Parathyroid adenoma (tissue), 2 donors: ENCODE data around the gene ARAP3.

Experiments
- H2AFZ ChIP-seq: fragments of 300-600 bp; sonication (generic); one replicate; pipeline ENCODE4 v1.7.0; 2017; ENCODE audit warnings: antibody characterized with exemption, mild to moderate bottlenecking
- H3K27ac ChIP-seq: fragments of 300-600 bp; sonication (generic); one replicate; pipeline ENCODE4 v1.7.0; 2017
- H3K27me3 ChIP-seq: fragments of 300-600 bp; sonication (generic); one replicate; pipeline ENCODE4 v1.7.0; 2017; ENCODE audit warnings: low read length; ENCODE audit not compliant: control insufficient read depth, insufficient read depth
- H3K36me3 ChIP-seq: fragments of 300-600 bp; sonication (generic); one replicate; pipeline ENCODE4 v1.7.0; 2017; ENCODE audit warnings: low read length; ENCODE audit not compliant: control insufficient read depth, insufficient read depth
- H3K4me1 ChIP-seq: fragments of 300-600 bp; sonication (generic); one replicate; pipeline ENCODE4 v1.7.0; 2017; ENCODE audit warnings: control low read depth
- H3K4me2 ChIP-seq: fragments of 300-600 bp; sonication (generic); one replicate; pipeline ENCODE4 v1.7.0; 2017; ENCODE audit warnings: low read length
- H3K4me3 ChIP-seq: fragments of 300-600 bp; sonication (generic); one replicate; pipeline ENCODE4 v1.7.0; 2017; ENCODE audit warnings: low read depth, low read length
- H3K79me2 ChIP-seq: fragments of 300-600 bp; sonication (generic); one replicate; pipeline ENCODE4 v1.7.0; 2017; ENCODE audit warnings: control low read depth
- H3K9ac ChIP-seq: fragments of 300-600 bp; sonication (generic); one replicate; pipeline ENCODE4 v1.7.0; 2017; ENCODE audit warnings: mild to moderate bottlenecking
- H3K9me3 ChIP-seq: fragments of 300-600 bp; sonication (generic); one replicate; pipeline ENCODE4 v1.7.0; 2017; ENCODE audit warnings: low read length; ENCODE audit not compliant: control insufficient read depth
- TF ChIP-seq, protein P1 (sequence below): fragments of 300-600 bp; sonication (generic); IDR thresholded peaks from one replicate; pipeline ENCODE4 v1.7.0; 2017; ENCODE audit warnings: antibody characterized with exemption, mild to moderate bottlenecking
- donor health status: primary hyperparathyroidism.

Gene ARAP3

DNA sequence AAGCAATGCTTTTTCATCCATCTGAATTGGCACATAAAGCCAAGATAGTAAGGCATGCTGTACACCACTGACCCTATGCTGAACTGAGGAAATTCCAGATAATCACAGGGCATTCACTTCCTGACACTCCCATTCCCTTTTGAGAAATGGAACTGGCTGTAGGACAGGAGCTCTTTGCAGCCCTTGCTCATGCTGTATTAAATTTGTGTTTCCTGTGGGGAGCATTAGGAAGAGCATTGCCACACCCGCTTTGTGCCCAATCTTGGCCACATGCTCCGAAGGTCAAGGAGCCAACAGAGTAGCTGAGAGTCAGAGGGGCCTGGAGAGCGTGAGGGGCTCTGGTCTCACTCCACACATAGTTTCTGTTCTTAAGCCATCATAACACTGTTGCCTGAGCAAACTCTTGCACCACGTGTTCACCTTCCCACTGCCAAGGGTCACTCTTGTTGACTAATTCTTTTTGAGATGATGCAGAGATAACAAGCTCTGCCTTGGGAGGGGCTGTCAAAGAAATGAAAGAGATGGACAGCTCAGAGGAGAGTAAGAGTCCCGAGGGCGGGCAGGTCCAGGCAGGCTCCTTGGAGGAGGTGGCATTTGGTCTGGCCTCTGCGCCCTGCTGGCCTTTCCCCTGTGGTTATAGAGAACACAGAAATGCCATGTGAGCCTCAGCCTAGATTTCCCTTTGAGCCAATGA lies 31.7 kb upstream of the ARAP3 start:
- no peak overlapping the region for H3K4me2 ChIP-seq
- peak overlapping the region; percentile 29 for H2AFZ ChIP-seq
- no peaks in the 10 kb centered on the region for H3K9me3 ChIP-seq
- TF ChIP-seq, protein P1, sequence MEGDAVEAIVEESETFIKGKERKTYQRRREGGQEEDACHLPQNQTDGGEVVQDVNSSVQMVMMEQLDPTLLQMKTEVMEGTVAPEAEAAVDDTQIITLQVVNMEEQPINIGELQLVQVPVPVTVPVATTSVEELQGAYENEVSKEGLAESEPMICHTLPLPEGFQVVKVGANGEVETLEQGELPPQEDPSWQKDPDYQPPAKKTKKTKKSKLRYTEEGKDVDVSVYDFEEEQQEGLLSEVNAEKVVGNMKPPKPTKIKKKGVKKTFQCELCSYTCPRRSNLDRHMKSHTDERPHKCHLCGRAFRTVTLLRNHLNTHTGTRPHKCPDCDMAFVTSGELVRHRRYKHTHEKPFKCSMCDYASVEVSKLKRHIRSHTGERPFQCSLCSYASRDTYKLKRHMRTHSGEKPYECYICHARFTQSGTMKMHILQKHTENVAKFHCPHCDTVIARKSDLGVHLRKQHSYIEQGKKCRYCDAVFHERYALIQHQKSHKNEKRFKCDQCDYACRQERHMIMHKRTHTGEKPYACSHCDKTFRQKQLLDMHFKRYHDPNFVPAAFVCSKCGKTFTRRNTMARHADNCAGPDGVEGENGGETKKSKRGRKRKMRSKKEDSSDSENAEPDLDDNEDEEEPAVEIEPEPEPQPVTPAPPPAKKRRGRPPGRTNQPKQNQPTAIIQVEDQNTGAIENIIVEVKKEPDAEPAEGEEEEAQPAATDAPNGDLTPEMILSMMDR = no peak
- peak overlapping the region; percentile 56 for H3K27ac ChIP-seq
- H3K27me3 ChIP-seq = no peaks in the 10 kb centered on the region
- no peaks in the 10 kb centered on the region for H3K79me2 ChIP-seq
- H3K4me3 ChIP-seq = no peak overlapping the region
- peaks cover 31% of the 10 kb centered on the region for H3K4me1 ChIP-seq
- no peaks in the 10 kb centered on the region for H3K36me3 ChIP-seq
- no peak overlapping the region for H3K9ac ChIP-seq

DNA sequence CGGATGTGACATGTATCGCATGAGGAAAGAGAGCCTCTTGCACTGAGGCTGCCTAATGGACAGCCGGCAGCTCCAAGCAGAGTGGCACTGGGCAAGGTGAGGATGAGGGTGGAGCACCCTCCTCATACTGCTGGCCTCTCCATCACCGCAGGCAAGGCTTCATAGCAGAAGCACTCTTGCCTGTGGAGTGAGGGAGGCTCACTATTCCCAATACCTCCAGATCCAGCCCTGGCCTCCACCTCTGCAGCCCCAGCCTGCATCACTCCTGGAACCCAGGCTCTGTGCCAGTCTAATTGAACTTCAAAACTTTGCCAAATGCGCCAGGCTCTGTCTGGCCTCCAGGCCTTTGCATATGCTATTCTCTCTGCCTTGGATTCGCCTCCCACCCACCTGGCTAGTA lies 29.7 kb upstream of the ARAP3 start:
- Histone ChIP-seq H3K4me3 (no peak overlapping the region), H3K36me3 (no peaks in the 10 kb centered on the region), H3K27me3 (no peaks in the 10 kb centered on the region), H3K9me3 (no peaks in the 10 kb centered on the region), H3K4me1 (peaks cover 31% of the 10 kb centered on the region), H3K9ac (no peak overlapping the region), H3K4me2 (no peak overlapping the region), H3K79me2 (no peaks in the 10 kb centered on the region), H3K27ac (no peak overlapping the region), H2AFZ (no peak overlapping the region)
- TF ChIP-seq, protein P1 = no peak

DNA sequence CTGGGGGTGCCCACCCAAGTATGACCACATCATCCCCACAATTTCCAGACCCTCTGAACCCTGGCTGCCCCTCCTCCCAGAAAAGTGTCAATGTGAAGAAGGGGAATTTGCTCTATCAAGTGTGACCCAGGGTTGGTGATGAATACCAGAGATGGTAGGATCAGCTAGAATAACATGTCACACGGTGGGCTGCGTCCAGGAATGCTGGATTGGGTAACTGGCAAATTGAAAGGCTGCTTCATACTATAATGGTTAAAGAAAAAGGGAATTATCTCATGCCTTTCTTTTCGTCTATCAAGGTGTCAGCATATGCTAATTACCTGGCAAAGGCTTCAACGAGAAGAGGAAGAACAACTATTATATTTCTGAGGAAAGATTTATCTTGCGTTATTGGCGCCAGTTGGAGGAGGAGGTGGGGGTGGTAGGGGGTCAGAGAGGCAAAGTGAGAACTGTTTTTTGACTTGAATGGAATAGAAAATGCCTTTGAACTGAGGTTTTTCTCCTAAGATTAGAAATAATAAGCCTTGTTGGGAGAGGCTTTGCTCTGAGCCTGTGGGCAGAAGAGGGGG lies 27.8 kb upstream of the ARAP3 start:
- Histone ChIP-seq H3K9ac (no peak overlapping the region), H3K9me3 (no peaks in the 10 kb centered on the region), H3K4me1 (peaks cover 20% of the 10 kb centered on the region), H3K27ac (no peak overlapping the region), H3K27me3 (no peaks in the 10 kb centered on the region), H3K4me2 (no peak overlapping the region), H3K79me2 (no peaks in the 10 kb centered on the region), H3K4me3 (no peak overlapping the region), H2AFZ (no peak overlapping the region), H3K36me3 (no peaks in the 10 kb centered on the region)
- TF ChIP-seq, protein P1 = no peak

DNA sequence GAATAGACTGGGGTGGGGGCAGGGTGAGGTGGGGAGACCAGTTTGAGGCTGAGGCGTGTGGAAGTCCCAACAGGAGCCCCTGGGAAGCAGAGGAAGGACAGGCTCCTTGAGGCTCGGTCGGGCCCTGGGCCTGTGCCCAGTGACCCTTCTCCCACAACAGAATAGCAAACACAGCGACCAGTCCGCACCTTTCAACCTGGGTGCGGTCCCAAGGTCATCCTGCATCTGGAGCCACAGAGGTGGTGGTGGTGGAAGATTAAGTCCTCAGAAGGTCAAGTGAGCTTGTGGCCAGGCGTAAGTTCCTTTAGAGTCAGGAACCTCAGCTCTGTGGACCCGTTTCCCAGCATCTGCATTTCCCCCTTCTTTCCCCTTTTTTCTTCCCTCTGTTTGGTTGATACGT lies 26.0 kb upstream of the ARAP3 start:
- H3K4me3 ChIP-seq = no peak overlapping the region
- H3K36me3 ChIP-seq = no peaks in the 10 kb centered on the region
- TF ChIP-seq, protein P1 = no peak
- H3K27ac ChIP-seq = no peak overlapping the region
- H2AFZ ChIP-seq = no peak overlapping the region
- H3K4me2 ChIP-seq = no peak overlapping the region
- no peaks in the 10 kb centered on the region for H3K79me2 ChIP-seq
- H3K27me3 ChIP-seq = no peaks in the 10 kb centered on the region
- no peaks in the 10 kb centered on the region for H3K9me3 ChIP-seq
- H3K9ac ChIP-seq = no peak overlapping the region
- H3K4me1 ChIP-seq = peaks cover 10% of the 10 kb centered on the region

DNA sequence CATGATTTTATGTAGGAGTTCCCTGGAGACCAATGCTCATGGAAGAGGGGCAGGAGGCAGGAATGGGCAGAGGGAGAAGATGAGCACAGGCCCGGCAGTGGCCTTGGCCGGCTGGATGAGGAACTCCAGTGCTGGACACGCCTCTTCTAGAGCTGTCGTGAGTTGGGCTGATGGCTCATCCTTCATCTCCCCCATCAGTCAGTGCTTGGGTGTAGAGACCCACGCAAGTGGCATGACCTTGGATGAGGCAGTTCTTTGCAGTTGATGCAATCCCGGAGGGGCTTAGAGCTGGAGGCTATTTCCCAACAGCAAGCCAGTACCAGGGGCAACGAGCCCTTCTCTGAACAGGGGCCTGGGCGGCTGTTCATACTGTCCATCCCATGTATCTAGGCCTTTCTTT lies 25.5 kb upstream of the ARAP3 start:
- H3K4me1 ChIP-seq = peaks cover 10% of the 10 kb centered on the region
- H3K9me3 ChIP-seq = no peaks in the 10 kb centered on the region
- no peaks in the 10 kb centered on the region for H3K79me2 ChIP-seq
- H3K27ac ChIP-seq = no peak overlapping the region
- TF ChIP-seq, protein P1 = no peak
- H2AFZ ChIP-seq = no peak overlapping the region
- H3K4me2 ChIP-seq = no peak overlapping the region
- H3K9ac ChIP-seq = no peak overlapping the region
- no peaks in the 10 kb centered on the region for H3K36me3 ChIP-seq
- no peak overlapping the region for H3K4me3 ChIP-seq
- H3K27me3 ChIP-seq = no peaks in the 10 kb centered on the region
